Hematopoietic multipotent progenitor cell treated with erythropoietin and hydrocortisone succinate and interleukin-3 and kit ligand, for 17 days (in vitro differentiated cells): ENCODE results near the gene FGF10.
A peak's percentile ranks its signal among the peaks of the same experiment; 100 is the strongest.

Source experiments
- DNase-seq: peaks from one replicate; pipeline ENCODE4 v3.0.0-alpha.2; 2015; ENCODE audit warnings: low spot score

The FGF10 gene

GRCh38 chr5:44356231-44356630 lies 33.0 kb downstream of the FGF10 start:
- no peak for DNase-seq

GRCh38 chr5:44345871-44346270 lies 43.3 kb downstream of the FGF10 start:
- no peak for DNase-seq

GRCh38 chr5:44336708-44337107 lies 52.5 kb downstream of the FGF10 start:
- DNase-seq: no peak

DNA sequence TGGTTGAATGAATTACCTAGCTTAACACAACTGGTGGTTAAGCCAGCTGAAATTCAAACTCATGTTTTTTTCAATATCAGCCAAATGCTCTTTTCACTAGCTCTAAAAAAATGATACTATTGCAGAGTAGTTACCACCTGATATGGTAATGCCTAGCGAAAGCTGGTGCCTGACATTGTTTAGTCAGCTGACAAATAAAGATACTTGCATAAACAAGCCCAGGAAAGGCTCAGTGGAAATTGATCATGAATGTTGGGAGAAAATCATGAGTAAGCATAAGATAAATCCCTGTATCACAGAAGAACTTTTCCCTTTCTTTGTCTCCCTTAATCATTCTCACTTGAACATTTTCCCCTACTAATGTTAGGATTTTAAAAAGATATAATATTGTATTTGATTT lies 54.6 kb downstream of the FGF10 start:
- no peak for DNase-seq

DNA sequence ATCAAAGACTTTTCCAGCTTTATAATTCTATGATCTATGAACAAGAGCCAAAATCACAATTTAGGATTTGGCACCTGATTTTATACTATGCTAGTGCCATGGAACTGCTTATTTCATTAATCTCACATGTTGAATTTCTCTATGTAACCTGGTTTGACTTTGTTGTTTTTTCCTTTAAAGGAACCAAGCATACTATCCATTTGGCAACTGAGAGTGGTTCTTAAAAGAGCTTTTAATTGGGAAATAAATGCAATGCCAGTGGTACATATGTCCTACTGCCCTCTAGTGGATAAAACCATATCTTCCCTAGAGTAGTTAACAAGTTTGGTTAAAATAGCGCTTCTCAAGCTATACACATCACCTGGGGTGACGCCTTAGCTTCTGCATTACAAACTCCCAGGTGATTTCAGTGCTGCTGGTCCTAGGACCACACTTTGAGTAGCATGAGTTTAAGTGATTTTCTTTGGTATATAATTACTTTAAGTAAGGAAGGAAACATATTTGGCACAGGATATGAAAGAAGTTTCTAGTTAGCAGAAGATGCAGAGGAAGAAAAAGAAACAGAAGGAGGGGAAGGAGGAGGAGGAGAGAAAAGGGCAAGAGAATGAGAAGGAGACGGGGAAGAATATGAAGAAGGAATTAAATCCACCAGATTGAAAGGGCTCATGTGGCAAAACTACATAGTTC lies 56.8 kb downstream of the FGF10 start:
- DNase-seq: peak; percentile 7

- no peak for DNase-seq
Observed at GRCh38 chr5:44331471-44332050, 57.7 kb downstream of the FGF10 start.

- no peak for DNase-seq
Observed at GRCh38 chr5:44329716-44330115, 59.5 kb downstream of the FGF10 start.

DNA sequence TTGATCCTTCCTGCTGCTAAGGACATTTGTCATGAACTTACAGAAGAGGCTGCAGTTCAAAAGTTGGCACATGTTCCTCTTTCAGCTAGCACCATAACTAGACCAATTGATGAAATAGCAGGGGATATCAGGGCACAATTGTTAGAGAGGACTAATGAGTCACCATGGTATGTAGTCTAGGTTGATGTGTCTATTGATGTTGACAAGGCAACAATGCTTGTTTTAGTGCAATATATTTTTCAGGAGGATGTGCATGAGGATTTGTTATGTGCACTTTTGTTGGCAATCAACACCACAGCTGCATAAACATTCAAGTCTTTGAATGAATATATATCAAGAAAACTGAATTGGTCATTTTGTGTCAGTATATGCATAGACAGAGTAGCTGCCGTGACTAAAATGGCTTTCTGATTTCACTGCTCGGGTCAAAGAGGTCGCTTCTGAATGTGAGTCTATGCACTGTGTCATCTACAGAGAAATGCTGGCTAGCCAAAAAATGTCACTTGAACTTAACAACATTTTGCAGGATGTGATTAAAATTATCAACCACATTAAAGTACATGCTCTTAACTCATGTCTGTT lies 68.0 kb downstream of the FGF10 start:
- DNase-seq: no peak

- DNase-seq: no peak
Observed at GRCh38 chr5:44320188-44320587, 69.0 kb downstream of the FGF10 start.

- DNase-seq: no peak
Observed at GRCh38 chr5:44318883-44319282, 70.3 kb downstream of the FGF10 start.

- no peak for DNase-seq
Observed at GRCh38 chr5:44312374-44312773, 76.8 kb downstream of the FGF10 start.

GRCh38 chr5:44300551-44300950 lies 88.7 kb downstream of the FGF10 start:
- no peak for DNase-seq

DNA sequence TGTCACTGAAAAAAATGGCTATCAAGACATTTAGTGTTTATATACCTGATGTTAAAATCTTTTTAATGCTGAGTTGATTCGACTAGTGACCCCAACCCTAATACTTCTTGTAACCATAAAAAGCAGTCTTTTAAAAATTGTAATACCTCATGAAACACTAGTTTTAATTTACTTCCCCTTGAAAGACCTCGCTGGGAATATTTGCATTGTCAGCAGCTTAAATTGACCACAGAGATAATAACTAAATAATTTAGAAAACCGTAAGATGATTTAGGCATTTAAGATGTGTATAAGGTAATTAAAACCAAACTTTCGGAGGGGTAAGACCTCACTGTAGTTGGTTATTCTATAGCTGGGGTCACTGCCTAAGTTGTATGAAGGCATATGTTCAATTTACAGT lies 89.8 kb downstream of the FGF10 start:
- no peak for DNase-seq

GRCh38 chr5:44294516-44294915 lies 94.7 kb downstream of the FGF10 start:
- DNase-seq: no peak

DNA sequence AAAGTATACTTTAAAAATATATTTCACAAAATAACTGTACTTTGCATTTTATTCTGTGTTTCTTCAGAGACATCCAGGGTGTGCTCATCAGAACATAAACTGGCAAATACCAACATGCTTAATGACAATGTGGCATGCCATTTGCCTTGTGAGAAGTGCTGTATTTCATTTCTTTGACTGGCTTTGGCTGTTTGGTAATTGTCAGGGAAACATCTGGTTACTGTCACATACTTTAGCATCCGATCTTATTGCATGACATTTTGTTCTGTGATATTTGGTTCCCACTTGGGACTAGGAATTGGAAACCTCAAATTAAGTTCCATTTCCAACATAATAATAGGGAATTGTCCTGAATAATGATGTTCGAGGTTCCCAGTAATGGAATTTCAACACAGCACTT lies 96.5 kb downstream of the FGF10 start:
- no peak for DNase-seq

DNA sequence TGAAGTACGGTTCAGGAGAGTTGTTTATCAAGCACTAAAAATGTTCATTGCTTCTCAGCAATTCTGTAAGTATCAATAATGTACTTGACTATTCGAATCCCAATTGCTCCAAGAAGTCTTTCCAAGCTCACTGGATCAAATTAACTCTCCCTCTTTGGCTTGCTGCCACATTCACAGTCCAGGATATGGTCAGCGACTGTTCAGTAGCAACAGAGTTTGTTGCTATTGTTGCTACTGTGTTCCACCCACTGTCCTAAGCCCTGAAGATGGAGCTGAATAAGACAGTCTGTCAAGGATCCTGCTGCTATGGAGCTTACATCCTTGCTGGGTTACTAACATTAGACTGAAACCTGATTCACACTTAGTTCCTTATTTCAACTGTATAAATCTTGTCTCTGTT lies 110.8 kb downstream of the FGF10 start:
- no peak for DNase-seq

GRCh38 chr5:44275908-44276307 lies 113.3 kb downstream of the FGF10 start:
- no peak for DNase-seq

DNA sequence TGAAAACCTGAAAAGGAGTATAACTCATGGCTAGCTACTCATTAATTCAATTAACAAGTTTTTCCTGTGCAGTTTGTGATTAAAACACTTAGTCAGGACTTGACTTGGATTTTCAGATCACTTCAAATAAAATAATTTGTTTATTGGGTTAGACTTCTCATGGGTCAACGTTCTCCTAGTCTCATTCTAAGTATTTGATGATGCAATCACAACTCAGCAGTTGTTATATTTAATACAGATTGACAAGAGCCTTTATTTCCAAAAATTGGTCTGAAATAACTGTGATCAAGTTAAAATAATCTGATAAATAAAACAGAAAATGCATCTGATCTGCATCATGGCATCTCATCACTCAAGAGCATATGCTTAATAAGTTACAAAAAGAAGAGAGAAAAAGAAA lies 113.9 kb downstream of the FGF10 start:
- DNase-seq: no peak

DNA sequence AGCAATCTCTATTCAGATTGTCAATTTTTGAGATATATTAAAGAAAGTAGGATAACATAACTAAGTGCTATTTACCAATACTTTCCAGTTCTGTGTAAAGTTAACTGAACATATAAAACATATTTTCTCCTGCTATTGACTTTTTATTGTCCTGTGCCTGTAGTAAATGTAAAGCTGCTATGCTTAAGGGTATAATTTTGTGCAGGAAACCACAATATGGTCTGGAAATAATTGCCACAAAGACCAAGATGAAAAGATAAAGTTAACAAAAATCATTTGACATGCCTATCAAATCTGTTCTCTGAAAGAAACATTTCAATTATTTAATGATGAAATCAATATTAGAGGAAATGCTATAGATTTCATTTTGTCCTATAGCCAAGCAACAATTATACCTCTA lies 121.3 kb downstream of the FGF10 start:
- DNase-seq: no peak

DNA sequence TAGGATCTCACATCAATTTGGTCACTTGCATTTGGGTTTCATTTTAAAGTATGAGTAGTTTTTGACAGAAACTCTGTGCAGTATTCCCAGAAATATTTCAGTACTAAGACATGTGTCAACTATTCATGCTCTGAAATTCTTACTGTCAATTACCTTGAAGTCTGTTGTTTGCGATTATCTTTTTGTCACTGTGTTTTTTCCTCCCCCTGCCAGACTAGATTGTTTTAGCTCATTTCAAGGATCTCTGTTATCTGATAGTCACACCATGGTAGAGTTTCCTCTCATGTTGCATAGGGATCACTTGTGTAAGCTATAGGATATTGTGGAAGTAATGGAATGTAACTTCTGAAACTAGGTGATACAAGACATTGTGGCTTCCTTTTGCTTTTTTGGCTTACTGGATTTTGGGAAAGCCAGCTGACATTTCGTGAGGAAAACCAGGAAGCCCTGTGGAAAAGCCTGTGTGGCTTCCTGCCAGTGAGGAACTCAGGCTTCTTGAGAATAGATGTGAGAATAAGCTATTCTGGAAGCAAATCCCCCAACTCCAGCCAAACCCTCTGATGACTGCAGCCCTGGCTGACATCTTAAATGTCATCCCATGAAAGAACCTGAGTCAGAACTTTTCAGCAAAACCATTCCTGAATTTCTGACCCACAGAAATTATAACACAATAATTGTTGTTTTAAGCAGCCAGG lies 122.2 kb downstream of the FGF10 start:
- DNase-seq: no peak

GRCh38 chr5:44265713-44266112 lies 123.5 kb downstream of the FGF10 start:
- DNase-seq: no peak

DNA sequence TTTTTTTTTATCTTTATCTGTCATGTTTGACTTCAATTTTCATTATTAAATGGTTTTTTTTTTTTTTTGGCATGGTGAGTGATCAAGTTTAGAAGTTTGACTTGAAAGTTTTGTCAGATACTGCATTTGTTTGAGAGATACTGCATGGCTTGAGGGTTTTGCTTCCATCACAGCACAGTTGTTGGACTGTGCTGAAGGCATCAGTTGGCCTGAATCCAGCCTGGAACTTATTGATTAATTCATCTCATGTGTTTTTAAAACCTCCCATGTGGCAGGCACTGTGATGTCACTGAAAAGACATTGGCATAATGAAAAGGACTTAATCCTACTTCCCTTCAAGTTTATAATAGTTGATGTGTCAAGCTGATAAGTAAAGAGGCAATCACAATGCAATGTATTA lies 128.4 kb downstream of the FGF10 start:
- no peak for DNase-seq

DNA sequence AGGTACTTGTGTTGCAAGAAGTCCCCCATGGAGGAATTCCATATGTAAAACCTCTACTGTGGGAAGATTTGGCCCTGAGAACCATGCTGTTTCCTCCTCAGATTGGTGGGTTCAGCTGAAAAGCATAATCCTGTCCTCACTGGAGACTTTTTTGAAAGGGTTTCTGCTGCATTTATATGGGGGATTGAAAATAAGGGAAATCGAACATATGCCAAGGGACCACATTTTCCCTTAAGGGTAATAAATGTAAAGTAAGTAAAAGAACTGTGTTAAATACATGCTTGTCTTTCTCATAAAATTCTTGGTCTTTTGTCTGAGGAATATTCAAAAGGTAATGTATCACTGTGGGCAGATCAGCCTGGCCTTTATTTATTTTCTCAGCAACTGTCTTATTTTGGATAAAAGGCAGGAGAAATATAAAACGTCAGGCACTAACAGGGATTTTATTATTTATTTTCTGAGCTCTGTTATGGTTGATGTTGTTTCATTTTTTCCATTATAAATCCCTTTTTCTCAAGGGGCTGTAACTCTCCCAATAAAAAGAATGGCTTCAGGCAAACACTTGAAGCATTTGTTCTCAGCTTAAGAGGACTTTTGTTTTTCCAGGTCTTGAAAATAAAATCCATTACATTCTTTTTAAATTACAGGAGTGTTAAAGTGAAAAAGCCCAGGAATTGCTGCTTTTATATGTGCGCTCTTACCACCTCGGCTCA lies 131.4 kb downstream of the FGF10 start:
- DNase-seq: no peak
